HepG2 (cell line): ENCODE data around the gene ID3. TPM values are rescaled to one million over a fixed set of nuclear protein-coding genes. Genes with fewer than 3 reads are reported as not detected.
A peak's percentile ranks its signal among the peaks of the same experiment; 100 is the strongest.

Experiments used
- ARNTL ChIP-seq: sonication (generic); formaldehyde crosslinking; IDR thresholded peaks from 2 replicates; pipeline ENCODE4 v1.4.0; 2020; ENCODE audit warnings: mild to moderate bottlenecking, missing genetic modification reagents
- EEA1 ChIP-seq: sonication (generic); formaldehyde crosslinking; IDR thresholded peaks from 2 replicates; pipeline ENCODE4 v1.5.1; 2020; ENCODE audit warnings: mild to moderate bottlenecking, missing genetic modification reagents, borderline replicate concordance
- ELF1 ChIP-seq: sonication (generic); formaldehyde crosslinking; IDR thresholded peaks from 2 replicates; pipeline ENCODE4 v1.4.0; 2020; ENCODE audit warnings: missing genetic modification reagents
- FOXM1 ChIP-seq: sonication (generic); formaldehyde crosslinking; IDR thresholded peaks from 2 replicates; pipeline ENCODE4 v1.5.0; 2020; ENCODE audit warnings: missing genetic modification reagents
- GFI1 ChIP-seq: sonication (generic); formaldehyde crosslinking; IDR thresholded peaks from 2 replicates; pipeline ENCODE4 v1.5.0; 2020; ENCODE audit warnings: missing genetic modification reagents, mild to moderate bottlenecking, borderline replicate concordance
- LRRFIP1 ChIP-seq: sonication (generic); formaldehyde crosslinking; conservative IDR thresholded peaks from 2 replicates; pipeline ENCODE4 v1.4.0; 2020; ENCODE audit warnings: missing genetic modification reagents
- MBD4 ChIP-seq: IDR thresholded peaks from 2 replicates; pipeline ENCODE4 v1.6.1; 2012; ENCODE audit warnings: low read length, inconsistent platforms, borderline replicate concordance
- MTA1 ChIP-seq: sonication (generic); formaldehyde crosslinking; IDR thresholded peaks from 2 replicates; pipeline ENCODE4 v1.4.0; 2020; ENCODE audit warnings: missing genetic modification reagents, mild to moderate bottlenecking, borderline replicate concordance
- POLR2A ChIP-seq, 2 experiments: IDR thresholded peaks; 2 replicates each; pipeline ENCODE4 v1.6.1; 2011; ENCODE audit warnings: low read depth in 2 of 2, low read length in 2 of 2, mild to moderate bottlenecking in 1 of 2, moderate library complexity in 1 of 2; ENCODE audit not compliant: insufficient read depth in 1 of 2
- PRDM15 ChIP-seq: sonication (generic); formaldehyde crosslinking; IDR thresholded peaks from 2 replicates; pipeline ENCODE4 v1.4.0; 2020; ENCODE audit warnings: missing genetic modification reagents
- PTBP1 ChIP-seq: fragments of 200-400 bp; formaldehyde crosslinking; IDR thresholded peaks from 2 replicates; pipeline ENCODE4 v1.6.1; 2018; ENCODE audit warnings: low read length, low read depth; ENCODE audit not compliant: poor library complexity, severe bottlenecking
- RBM22 ChIP-seq: fragments of 200-400 bp; formaldehyde crosslinking; optimal IDR thresholded peaks from 2 replicates; pipeline ENCODE3; 2017; ENCODE audit warnings: mild to moderate bottlenecking, low read length, moderate library complexity
- SNAPC2 ChIP-seq: sonication (generic); formaldehyde crosslinking; IDR thresholded peaks from 2 replicates; pipeline ENCODE4 v1.8.1; 2022; ENCODE audit warnings: mild to moderate bottlenecking, missing genetic modification reagents
- SRSF9 ChIP-seq: fragments of 200-400 bp; formaldehyde crosslinking; IDR thresholded peaks from 2 replicates; pipeline ENCODE4 v1.6.1; 2018; ENCODE audit warnings: borderline replicate concordance, mild to moderate bottlenecking, low read depth, low read length; ENCODE audit not compliant: insufficient read depth, poor library complexity, severe bottlenecking
- TEAD2 ChIP-seq: sonication (generic); formaldehyde crosslinking; IDR thresholded peaks from 2 replicates; pipeline ENCODE4 v1.9.0; 2021; ENCODE audit warnings: missing genetic modification reagents
- THAP11 ChIP-seq: IDR thresholded peaks from 2 replicates; pipeline ENCODE4 v1.6.1; 2016; ENCODE audit warnings: missing biosample characterization, missing genetic modification reagents
- YEATS2 ChIP-seq: sonication (generic); formaldehyde crosslinking; IDR thresholded peaks from 2 replicates; pipeline ENCODE4 v1.4.0; 2020; ENCODE audit warnings: missing genetic modification reagents, borderline replicate concordance
- ZGPAT ChIP-seq: IDR thresholded peaks from 2 replicates; pipeline ENCODE4 v1.6.1; 2016; ENCODE audit warnings: mild to moderate bottlenecking
- ZKSCAN5 ChIP-seq: sonication (generic); formaldehyde crosslinking; IDR thresholded peaks from 2 replicates; pipeline ENCODE4 v1.5.1; 2020; ENCODE audit warnings: mild to moderate bottlenecking, missing genetic modification reagents
- ZNF20 ChIP-seq: sonication (generic); formaldehyde crosslinking; IDR thresholded peaks from 2 replicates; pipeline ENCODE4 v1.4.0; 2020; ENCODE audit warnings: mild to moderate bottlenecking, moderate library complexity, missing genetic modification reagents
- ZNF326 ChIP-seq: sonication (generic); formaldehyde crosslinking; IDR thresholded peaks from 2 replicates; pipeline ENCODE4 v1.4.0; 2020; ENCODE audit warnings: missing genetic modification reagents, borderline replicate concordance
- ZNF678 ChIP-seq: sonication (generic); formaldehyde crosslinking; IDR thresholded peaks from 2 replicates; pipeline ENCODE4 v1.4.0; 2020; ENCODE audit warnings: mild to moderate bottlenecking, missing genetic modification reagents
- ZNF773 ChIP-seq: sonication (generic); formaldehyde crosslinking; IDR thresholded peaks from 2 replicates; pipeline ENCODE4 v1.4.0; 2020; ENCODE audit warnings: missing genetic modification reagents, borderline replicate concordance
- ZNF891 ChIP-seq: sonication (generic); formaldehyde crosslinking; IDR thresholded peaks from 2 replicates; pipeline ENCODE4 v1.5.0; 2020; ENCODE audit warnings: mild to moderate bottlenecking, missing genetic modification reagents
- polyA plus RNA-seq, 8 experiments: library from polyadenylated mRNA; depleted of rRNA in 3 of 8; stranded (reverse) in 7 of 8; unstranded in 1 of 8; fragments of >200 nt; fragmentation: Illumina TruSeq in 4 of 8; extraction: Trizol in 4 of 8; gene quantifications; 2 replicates each; pipeline versions ENCODE4 v1.2.1 to v1.2.3, GENCODE V29; 2011 to 2016; ENCODE audit warnings: low read depth in 4 of 8, missing spikeins in 1 of 8, mixed read lengths in 1 of 8; ENCODE audit not compliant: insufficient read depth in 1 of 8
- total RNA-seq, 5 experiments: library from RNA; depleted of rRNA; stranded (reverse); fragments of >200 nt; fragmentation: Illumina TruSeq; extraction: Trizol; gene quantifications; 2 replicates each; pipeline ENCODE4 v1.2.3, GENCODE V29; 2016; ENCODE audit warnings: low read depth in 1 of 5

The ID3 gene
- total and polyA plus RNA-seq, 2 of the 13 experiments (the other 11 are each of a cell fraction or from before 2014, with no cell fraction given): 64.8 to 115 TPM

GRCh38 chr1:23559136-23559984 is at the start of gene ID3 (continued):
- no peak for TF ChIP-seq FOXM1 (CRISPR knock-in tag)
- TF ChIP-seq MBD4: no peak
- no peak for TF ChIP-seq PTBP1
- no peak for TF ChIP-seq ZNF773
- TF ChIP-seq TEAD2: no peak
- TF ChIP-seq EEA1 (CRISPR knock-in tag): no peak
- TF ChIP-seq THAP11 (CRISPR knock-in tag): peak; percentile 30
- 0 out of 2 replicates have a peak, but pooled peaks have one; percentile 13 for TF ChIP-seq ARNTL
- no peak for TF ChIP-seq SRSF9
- TF ChIP-seq ELF1: peak; percentile 89
- no peak for TF ChIP-seq YEATS2
- TF ChIP-seq ZGPAT (CRISPR knock-in tag): peak; percentile 75
- peak; percentile 96 to 98 for TF ChIP-seq POLR2A (IDR thresholded peaks at IDR 0.05; ENCODE audit: insufficient read depth in 1 of 2, low read depth in 2 of 2, low read length in 2 of 2)
- TF ChIP-seq MTA1 (CRISPR knock-in tag): no peak
- peak; percentile 78 for TF ChIP-seq GFI1 (CRISPR knock-in tag)
- TF ChIP-seq PRDM15 (CRISPR knock-in tag): peak; percentile 18; the same call in 1 of the 2 replicates
- no peak for TF ChIP-seq ZNF678
- TF ChIP-seq ZNF20 (CRISPR knock-in tag): no peak
- no peak for TF ChIP-seq ZKSCAN5
- peak; percentile 98 for TF ChIP-seq SNAPC2 (CRISPR knock-in tag)
- TF ChIP-seq RBM22: no peak
- TF ChIP-seq ZNF326 (CRISPR knock-in tag): no peak
- TF ChIP-seq LRRFIP1 (CRISPR knock-in tag): no peak
- TF ChIP-seq ZNF891: peak; percentile 85
